GM18505 (cell line): ENCODE data around the gene SARDH.

Source experiments
- ATAC-seq: cut with Tn5 transposase; IDR thresholded peaks from one replicate; pipeline ENCODE4 v1.9.1; 2021; ENCODE audit not compliant: unreplicated experiment
- POLR2A ChIP-seq: IDR thresholded peaks from 4 replicates; pipeline ENCODE4 v1.6.1; 2011; ENCODE audit warnings: borderline replicate concordance; ENCODE audit not compliant: insufficient read depth, insufficient read length; ENCODE audit errors: extremely low read depth

The SARDH gene

GRCh38 chr9:133691626-133692363 is 46.4 kb downstream of the SARDH start:
- ATAC-seq: no peak
- TF ChIP-seq POLR2A: no peak

- TF ChIP-seq POLR2A: no peak
- ATAC-seq: no peak
Measured at GRCh38 chr9:133691191-133691590, 47.0 kb downstream of the SARDH start.

GRCh38 chr9:133690081-133690561 is 48.0 kb downstream of the SARDH start:
- no peak for ATAC-seq
- TF ChIP-seq POLR2A: no peak

GRCh38 chr9:133689151-133689763 is 48.9 kb downstream of the SARDH start:
- no peak for TF ChIP-seq POLR2A

GRCh38 chr9:133687856-133688761 is 50.0 kb downstream of the SARDH start:
- ATAC-seq: no peak
- TF ChIP-seq POLR2A: no peak

More at GRCh38 chr9:133689151-133689763, 48.9 kb downstream of the SARDH start:
- no peak for ATAC-seq

- no peak for TF ChIP-seq POLR2A
- no peak for ATAC-seq
Measured at GRCh38 chr9:133686642-133687575, 51.2 kb downstream of the SARDH start.

GRCh38 chr9:133685653-133686609 is 52.2 kb downstream of the SARDH start:
- no peak for ATAC-seq
- no peak for TF ChIP-seq POLR2A

GRCh38 chr9:133684936-133685361 is 53.2 kb downstream of the SARDH start:
- no peak for TF ChIP-seq POLR2A
- ATAC-seq: no peak

- TF ChIP-seq POLR2A: no peak
- ATAC-seq: no peak
Measured at GRCh38 chr9:133684121-133684935, 53.8 kb downstream of the SARDH start.

GRCh38 chr9:133683586-133684120 is 54.5 kb downstream of the SARDH start:
- no peak for ATAC-seq
- TF ChIP-seq POLR2A: no peak

GRCh38 chr9:133682818-133683585 is 55.1 kb downstream of the SARDH start:
- ATAC-seq: no peak
- no peak for TF ChIP-seq POLR2A
